GM23338 (cell line): ENCODE measurements around the gene LY86.

Experiments used
- CREB1 ChIP-seq: fragments of 250-450 bp; sonication (Bioruptor Pico); IDR thresholded peaks from 2 replicates; pipeline ENCODE4 v1.5.0; 2020; ENCODE audit warnings: low read depth, mild to moderate bottlenecking, moderate library complexity
- EZH2 ChIP-seq: fragments of 200-600 bp; sonication (generic); IDR thresholded peaks from one replicate; pipeline ENCODE4 v1.8.0; 2017; ENCODE audit warnings: antibody characterized with exemption, mild to moderate bottlenecking, low read depth; ENCODE audit not compliant: unreplicated experiment
- EZH2phosphoT487 ChIP-seq: fragments of 200-600 bp; sonication (generic); IDR thresholded peaks from one replicate; pipeline ENCODE4 v1.8.1; 2018; ENCODE audit warnings: antibody characterized with exemption; ENCODE audit not compliant: unreplicated experiment
- JUNB ChIP-seq: IDR thresholded peaks from one replicate; pipeline ENCODE4 v1.6.1; 2016; ENCODE audit warnings: antibody characterized with exemption; ENCODE audit not compliant: unreplicated experiment
- NANOG ChIP-seq: IDR thresholded peaks from 2 replicates; pipeline ENCODE4 v1.6.1; 2016; ENCODE audit warnings: antibody characterized with exemption, borderline replicate concordance
- POLR2AphosphoS5 ChIP-seq: IDR thresholded peaks from 2 replicates; pipeline ENCODE4 v1.6.1; 2016; ENCODE audit warnings: antibody characterized with exemption, low read depth
- STAT1 ChIP-seq: IDR thresholded peaks from one replicate; pipeline ENCODE4 v1.6.1; 2016; ENCODE audit warnings: antibody characterized with exemption; ENCODE audit not compliant: unreplicated experiment
- TF ChIP-seq, protein P1 (sequence below), 2 experiments: fragments of 200-600 bp in 1 of 2; sonication (generic) in 1 of 2; conservative IDR thresholded peaks; 2 replicates each; pipeline versions ENCODE4 v1.5.1 to v1.6.1; 2016 to 2017; ENCODE audit warnings: antibody characterized with exemption in 2 of 2, low read depth in 2 of 2, mild to moderate bottlenecking in 2 of 2, moderate library complexity in 1 of 2
- TF ChIP-seq, protein P2 (sequence below): IDR thresholded peaks from one replicate; pipeline ENCODE4 v1.6.1; 2018; ENCODE audit warnings: antibody characterized with exemption; ENCODE audit not compliant: unreplicated experiment
- TF ChIP-seq, protein P3 (sequence below): IDR thresholded peaks from 2 replicates; pipeline ENCODE4 v1.6.1; 2016; ENCODE audit warnings: antibody characterized with exemption

DNA sequence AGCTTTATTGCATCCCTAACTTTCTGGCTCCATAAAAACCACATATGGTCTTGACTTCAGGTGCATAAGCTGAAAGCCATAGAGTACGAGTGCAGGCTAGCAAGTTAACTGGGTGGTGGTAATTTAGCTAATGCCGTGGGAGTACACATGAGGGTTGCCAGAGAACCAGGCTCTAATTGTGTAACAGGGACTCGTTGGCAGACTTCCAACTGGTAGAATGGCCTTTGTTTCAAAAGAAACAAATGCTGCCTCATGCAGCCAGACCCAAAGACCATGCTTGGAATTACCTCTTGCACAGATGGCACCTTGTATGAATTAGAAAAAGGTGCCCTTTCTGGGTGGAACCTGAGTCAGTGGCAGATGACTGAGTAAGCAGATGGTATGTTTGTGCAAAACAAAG, 73.2 kb downstream of the LY86 start:
- TF ChIP-seq, protein P1, sequence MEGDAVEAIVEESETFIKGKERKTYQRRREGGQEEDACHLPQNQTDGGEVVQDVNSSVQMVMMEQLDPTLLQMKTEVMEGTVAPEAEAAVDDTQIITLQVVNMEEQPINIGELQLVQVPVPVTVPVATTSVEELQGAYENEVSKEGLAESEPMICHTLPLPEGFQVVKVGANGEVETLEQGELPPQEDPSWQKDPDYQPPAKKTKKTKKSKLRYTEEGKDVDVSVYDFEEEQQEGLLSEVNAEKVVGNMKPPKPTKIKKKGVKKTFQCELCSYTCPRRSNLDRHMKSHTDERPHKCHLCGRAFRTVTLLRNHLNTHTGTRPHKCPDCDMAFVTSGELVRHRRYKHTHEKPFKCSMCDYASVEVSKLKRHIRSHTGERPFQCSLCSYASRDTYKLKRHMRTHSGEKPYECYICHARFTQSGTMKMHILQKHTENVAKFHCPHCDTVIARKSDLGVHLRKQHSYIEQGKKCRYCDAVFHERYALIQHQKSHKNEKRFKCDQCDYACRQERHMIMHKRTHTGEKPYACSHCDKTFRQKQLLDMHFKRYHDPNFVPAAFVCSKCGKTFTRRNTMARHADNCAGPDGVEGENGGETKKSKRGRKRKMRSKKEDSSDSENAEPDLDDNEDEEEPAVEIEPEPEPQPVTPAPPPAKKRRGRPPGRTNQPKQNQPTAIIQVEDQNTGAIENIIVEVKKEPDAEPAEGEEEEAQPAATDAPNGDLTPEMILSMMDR (conservative IDR thresholded peaks at IDR 0.05; ENCODE audit: low read depth in 2 of 2), result no peak
- no peak for TF ChIP-seq EZH2
- no peak for TF ChIP-seq CREB1 (CRISPR knock-in tag)
- no peak for TF ChIP-seq POLR2AphosphoS5
- TF ChIP-seq, protein P2, sequence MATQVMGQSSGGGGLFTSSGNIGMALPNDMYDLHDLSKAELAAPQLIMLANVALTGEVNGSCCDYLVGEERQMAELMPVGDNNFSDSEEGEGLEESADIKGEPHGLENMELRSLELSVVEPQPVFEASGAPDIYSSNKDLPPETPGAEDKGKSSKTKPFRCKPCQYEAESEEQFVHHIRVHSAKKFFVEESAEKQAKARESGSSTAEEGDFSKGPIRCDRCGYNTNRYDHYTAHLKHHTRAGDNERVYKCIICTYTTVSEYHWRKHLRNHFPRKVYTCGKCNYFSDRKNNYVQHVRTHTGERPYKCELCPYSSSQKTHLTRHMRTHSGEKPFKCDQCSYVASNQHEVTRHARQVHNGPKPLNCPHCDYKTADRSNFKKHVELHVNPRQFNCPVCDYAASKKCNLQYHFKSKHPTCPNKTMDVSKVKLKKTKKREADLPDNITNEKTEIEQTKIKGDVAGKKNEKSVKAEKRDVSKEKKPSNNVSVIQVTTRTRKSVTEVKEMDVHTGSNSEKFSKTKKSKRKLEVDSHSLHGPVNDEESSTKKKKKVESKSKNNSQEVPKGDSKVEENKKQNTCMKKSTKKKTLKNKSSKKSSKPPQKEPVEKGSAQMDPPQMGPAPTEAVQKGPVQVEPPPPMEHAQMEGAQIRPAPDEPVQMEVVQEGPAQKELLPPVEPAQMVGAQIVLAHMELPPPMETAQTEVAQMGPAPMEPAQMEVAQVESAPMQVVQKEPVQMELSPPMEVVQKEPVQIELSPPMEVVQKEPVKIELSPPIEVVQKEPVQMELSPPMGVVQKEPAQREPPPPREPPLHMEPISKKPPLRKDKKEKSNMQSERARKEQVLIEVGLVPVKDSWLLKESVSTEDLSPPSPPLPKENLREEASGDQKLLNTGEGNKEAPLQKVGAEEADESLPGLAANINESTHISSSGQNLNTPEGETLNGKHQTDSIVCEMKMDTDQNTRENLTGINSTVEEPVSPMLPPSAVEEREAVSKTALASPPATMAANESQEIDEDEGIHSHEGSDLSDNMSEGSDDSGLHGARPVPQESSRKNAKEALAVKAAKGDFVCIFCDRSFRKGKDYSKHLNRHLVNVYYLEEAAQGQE, result no peak
- no peak for TF ChIP-seq JUNB
- no peak for TF ChIP-seq EZH2phosphoT487
- TF ChIP-seq, protein P3, sequence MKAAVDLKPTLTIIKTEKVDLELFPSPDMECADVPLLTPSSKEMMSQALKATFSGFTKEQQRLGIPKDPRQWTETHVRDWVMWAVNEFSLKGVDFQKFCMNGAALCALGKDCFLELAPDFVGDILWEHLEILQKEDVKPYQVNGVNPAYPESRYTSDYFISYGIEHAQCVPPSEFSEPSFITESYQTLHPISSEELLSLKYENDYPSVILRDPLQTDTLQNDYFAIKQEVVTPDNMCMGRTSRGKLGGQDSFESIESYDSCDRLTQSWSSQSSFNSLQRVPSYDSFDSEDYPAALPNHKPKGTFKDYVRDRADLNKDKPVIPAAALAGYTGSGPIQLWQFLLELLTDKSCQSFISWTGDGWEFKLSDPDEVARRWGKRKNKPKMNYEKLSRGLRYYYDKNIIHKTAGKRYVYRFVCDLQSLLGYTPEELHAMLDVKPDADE, result no peak
- no peak for TF ChIP-seq NANOG
- no peak for TF ChIP-seq STAT1
